IMR-90 (cell line): ENCODE measurements around the gene ZNF692. TPM values are rescaled to one million over a fixed set of nuclear protein-coding genes. Genes with fewer than 3 reads are reported as not detected.

Experiments used
- ATAC-seq: fragments of 200-7000 bp; cut with Tn5 transposase; 2 replicates; pipeline ENCODE4 v1.9.1; 2020; ENCODE audit warnings: low read depth, mild to moderate bottlenecking, moderate library complexity
- BruUV-seq: library from RNA; stranded (reverse); fragments of 400-500 nt; replicated peaks from 2 replicates; lab custom pipeline; 2021; lab: Mats Ljungman, UMichigan
- CTCF ChIA-PET: fragments of 300-600 bp; formaldehyde crosslinking; extraction: SDS; loops from one replicate; lab custom pipeline; 2021; ENCODE audit warnings: antibody characterized with exemption; lab: Yijun Ruan, JAX
- POLR2A ChIA-PET: fragments of 300-600 bp; sonication (Branson Sonifier 250); formaldehyde crosslinking; loops from one replicate; lab custom pipeline; 2022; ENCODE audit warnings: antibody characterized with exemption; ENCODE audit not compliant: unreplicated experiment; lab: Charles Lee
- DNase-seq: peaks from one replicate; pipeline ENCODE4 v3.0.0; 2013
- H2AFZ ChIP-seq: replicated peaks from 2 replicates; pipeline ENCODE3; 2013; ENCODE audit warnings: low read length, mild to moderate bottlenecking; ENCODE audit not compliant: poor library complexity
- H2AK5ac ChIP-seq: 2 replicates; pipeline ENCODE4 v1.6.1; 2013; ENCODE audit warnings: low read depth, low read length, inconsistent platforms
- H2AK9ac ChIP-seq: replicated peaks from 2 replicates; pipeline ENCODE3; 2013; ENCODE audit warnings: mild to moderate bottlenecking, low read depth, low read length, moderate library complexity; ENCODE audit not compliant: poor library complexity
- H2BK120ac ChIP-seq: 2 replicates; pipeline ENCODE4 v1.6.1; 2013; ENCODE audit warnings: low read depth, low read length, inconsistent platforms
- H2BK15ac ChIP-seq: 3 replicates; pipeline ENCODE4 v1.6.1; 2013; ENCODE audit warnings: low read depth, low read length, inconsistent platforms
- H2BK20ac ChIP-seq: 2 replicates; pipeline ENCODE4 v1.6.1; 2013; ENCODE audit warnings: low read depth, mild to moderate bottlenecking, inconsistent platforms, low read length, moderate library complexity
- H2BK5ac ChIP-seq: 2 replicates; pipeline ENCODE4 v1.6.1; 2013; ENCODE audit warnings: mild to moderate bottlenecking, low read depth, low read length, inconsistent platforms; ENCODE audit not compliant: poor library complexity, severe bottlenecking
- H3K14ac ChIP-seq: replicated peaks from 2 replicates; pipeline ENCODE4 v1.6.1; 2013; ENCODE audit warnings: low read depth, low read length, inconsistent platforms
- H3K18ac ChIP-seq: 2 replicates; pipeline ENCODE4 v1.6.1; 2013; ENCODE audit warnings: low read depth, low read length, control low read depth
- H3K23ac ChIP-seq: 2 replicates; pipeline ENCODE4 v1.6.1; 2013; ENCODE audit warnings: low read depth, low read length, inconsistent platforms
- H3K27ac ChIP-seq: 2 replicates; pipeline ENCODE4 v1.5.1; 2013; ENCODE audit warnings: mild to moderate bottlenecking, control low read depth, low read length; ENCODE audit not compliant: insufficient read depth
- H3K27me3 ChIP-seq: 2 replicates; pipeline ENCODE4 v1.6.1; 2013; ENCODE audit warnings: low read length; ENCODE audit not compliant: control insufficient read depth, insufficient read depth
- H3K36me3 ChIP-seq: 2 replicates; pipeline ENCODE4 v1.6.1; 2013; ENCODE audit warnings: low read length, mixed read lengths; ENCODE audit not compliant: control insufficient read depth, insufficient read depth
- H3K4ac ChIP-seq: 2 replicates; pipeline ENCODE4 v1.6.1; 2013; ENCODE audit warnings: low read depth, low read length, inconsistent platforms
- H3K4me1 ChIP-seq: 2 replicates; pipeline ENCODE4 v1.6.1; 2013; ENCODE audit warnings: low read length, mixed read lengths; ENCODE audit not compliant: control insufficient read depth, insufficient read depth
- H3K4me2 ChIP-seq: 2 replicates; pipeline ENCODE4 v1.6.1; 2013; ENCODE audit warnings: low read depth, mild to moderate bottlenecking, control low read depth, low read length, moderate library complexity
- H3K4me3 ChIP-seq: 2 replicates; pipeline ENCODE4 v1.5.1; 2013; ENCODE audit warnings: low read depth, mild to moderate bottlenecking, control low read depth, low read length, moderate library complexity; ENCODE audit not compliant: insufficient read depth
- H3K56ac ChIP-seq: 2 replicates; pipeline ENCODE4 v1.6.1; 2013; ENCODE audit warnings: low read length, inconsistent platforms; ENCODE audit not compliant: insufficient read depth; ENCODE audit errors: extremely low read depth
- H3K79me1 ChIP-seq, 2 experiments: 2 replicates each; pipeline ENCODE4 v1.6.1; 2013; ENCODE audit warnings: low read length in 2 of 2, inconsistent platforms in 1 of 2, low read depth in 1 of 2
- H3K9ac ChIP-seq: 2 replicates; pipeline ENCODE4 v1.6.1; 2013; ENCODE audit warnings: low read depth, low read length, control low read depth
- H3K9me1 ChIP-seq: 2 replicates; pipeline ENCODE4 v1.6.1; 2013; ENCODE audit warnings: low read length, inconsistent platforms; ENCODE audit not compliant: insufficient read depth
- H3K9me3 ChIP-seq: 2 replicates; pipeline ENCODE4 v1.6.1; 2013; ENCODE audit warnings: low read length; ENCODE audit not compliant: control insufficient read depth, insufficient read depth
- H4K20me1 ChIP-seq: 2 replicates; pipeline ENCODE4 v1.6.1; 2013; ENCODE audit warnings: low read length, inconsistent platforms; ENCODE audit not compliant: insufficient read depth
- H4K5ac ChIP-seq: 2 replicates; pipeline ENCODE4 v1.6.1; 2013; ENCODE audit warnings: mild to moderate bottlenecking, low read depth, low read length, control low read depth
- H4K8ac ChIP-seq, 2 experiments: 2 replicates each; pipeline ENCODE4 v1.6.1; 2013; ENCODE audit warnings: low read depth in 2 of 2, low read length in 2 of 2, control low read depth in 1 of 2, inconsistent platforms in 1 of 2
- H4K91ac ChIP-seq: 2 replicates; pipeline ENCODE4 v1.6.1; 2013; ENCODE audit warnings: low read depth, low read length, inconsistent platforms; ENCODE audit not compliant: insufficient read depth
- FOS ChIP-seq: fragments of 150-350 bp; IDR thresholded peaks from 2 replicates; pipeline ENCODE4 v1.6.1; 2016; ENCODE audit warnings: low read depth, low read length
- MAFK ChIP-seq: IDR thresholded peaks from 2 replicates; pipeline ENCODE4 v1.6.1; 2012; ENCODE audit warnings: low read depth, low read length, improper control_type of control experiment
- MAZ ChIP-seq: IDR thresholded peaks from 2 replicates; pipeline ENCODE4 v1.6.1; 2012; ENCODE audit warnings: low read depth, mild to moderate bottlenecking, low read length, improper control_type of control experiment, moderate library complexity, borderline replicate concordance
- POLR2A ChIP-seq: IDR thresholded peaks from 2 replicates; pipeline ENCODE4 v1.6.1; 2012; ENCODE audit warnings: mild to moderate bottlenecking, low read depth, low read length
- RAD21 ChIP-seq: IDR thresholded peaks from 2 replicates; pipeline ENCODE4 v1.6.1; 2012; ENCODE audit warnings: low read length, improper control_type of control experiment
- RCOR1 ChIP-seq: IDR thresholded peaks from 2 replicates; pipeline ENCODE4 v1.6.1; 2012; ENCODE audit warnings: mild to moderate bottlenecking, low read length, improper control_type of control experiment; ENCODE audit not compliant: insufficient replicate concordance
- WGBS, 2 experiments: methylation state at CpG; one replicate each; pipeline versions ENCODE4 v1.1.5 to v1.1.7; 2013; ENCODE audit warnings: missing lambda C conversion rate in 2 of 2; ENCODE audit not compliant: insufficient read length in 1 of 2; ENCODE audit errors: extremely low coverage in 2 of 2; 5-methylcytosine and 5-hydroxymethylcytosine counted together
- dilution Hi-C: fragments of 300-500 bp; cut with HindIII; formaldehyde crosslinking; loops from one replicate; pipeline ENCODE4 v1.14.3; 2018; ENCODE audit warnings: low sequenced_read_pairs; ENCODE audit not compliant: unreplicated experiment
- in situ Hi-C: fragments of 300-500 bp; cut with MboI; formaldehyde crosslinking; loops from 3 replicates; pipeline ENCODE4 v1.14.3; 2019; ENCODE audit warnings: low sequenced_read_pairs, inconsistent platforms, mixed read lengths
- intact Hi-C: fragments of 100-400 bp; cut with micrococcal nuclease; formaldehyde crosslinking; loops from 2 replicates; pipeline ENCODE4 v1.10.0; 2022
- polyA plus RNA-seq, 3 experiments: library from polyadenylated mRNA; depleted of rRNA; stranded (reverse); fragments of >200 nt; gene quantifications; 2 replicates each; pipeline ENCODE4 v1.2.3, GENCODE V29; 2012; ENCODE audit warnings: low replicate concordance in 1 of 3
- total RNA-seq: library from RNA; depleted of rRNA; stranded (reverse); fragments of >200 nt; gene quantifications from 2 replicates; pipeline ENCODE4 v1.2.3, GENCODE V29; 2012
- TF ChIP-seq, protein P1 (sequence below): fragments of 150-350 bp; IDR thresholded peaks from 2 replicates; pipeline ENCODE4 v1.6.1; 2017; ENCODE audit warnings: mild to moderate bottlenecking, antibody characterized with exemption, low read length, low read depth

The ZNF692 gene
- total and polyA plus RNA-seq, 2 of the 4 experiments (the other 2 are of a cell fraction), result 7.3 to 50.4 TPM

DNA sequence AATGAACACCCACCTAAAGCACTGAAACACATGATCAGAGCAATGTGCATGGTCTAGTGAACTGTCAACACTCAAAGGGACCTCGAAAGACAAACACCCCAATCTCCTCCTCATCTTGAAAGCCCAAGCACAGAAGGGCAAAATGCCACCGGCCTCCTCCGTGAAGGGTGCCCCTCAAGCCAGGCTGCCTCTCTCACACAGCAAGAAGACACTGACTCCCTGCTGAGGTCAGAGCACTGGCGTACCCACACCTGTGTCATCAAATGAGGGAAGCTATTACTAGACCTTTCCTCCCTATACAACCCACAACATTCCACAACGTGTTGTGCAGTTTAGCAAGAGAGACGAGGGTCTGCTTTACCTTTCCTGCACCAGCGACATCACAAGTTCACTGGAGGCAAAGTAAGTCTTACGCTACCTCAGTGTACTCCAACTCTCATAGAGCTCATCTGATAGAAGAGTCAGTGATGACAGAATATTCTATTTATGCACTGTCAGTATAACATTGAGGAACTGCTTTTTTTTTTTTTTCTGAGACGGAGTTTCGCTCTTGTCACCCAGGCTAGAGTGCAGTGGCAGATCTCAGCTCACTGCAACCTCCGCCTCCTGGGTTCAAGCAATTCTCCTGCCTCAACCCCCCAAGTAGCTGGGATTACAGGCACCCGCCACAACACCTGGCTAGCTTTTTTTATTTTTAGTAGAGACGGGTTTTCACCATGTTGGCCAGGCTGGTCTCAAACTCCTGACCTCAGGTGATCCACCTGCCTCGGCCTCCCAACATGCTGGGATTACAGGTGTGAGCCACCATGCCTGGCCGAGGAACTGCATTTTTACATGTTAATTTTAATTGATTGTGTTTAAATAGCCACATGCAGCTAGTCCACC is 36.5 kb downstream of the ZNF692 start:
- CTCF ChIA-PET, result no interaction called here
- Histone ChIP-seq H3K9ac (no peak overlapping the region), H3K4me1 (peaks cover 24% of the 10 kb centered on the region)

More for the DNA sequence above, 36.5 kb downstream of the ZNF692 start:
- ATAC-seq, result no peak
- Histone ChIP-seq H3K4me2 (peak overlapping the region; percentile 77), H2BK20ac (peak overlapping the region; percentile 91), H4K20me1 (peaks cover 24% of the 10 kb centered on the region; the same call in 1 of the 2 replicates), H2BK120ac (peak overlapping the region; percentile 87), H3K56ac (no peak overlapping the region), H3K9me1 (peaks cover 38% of the 10 kb centered on the region), H3K14ac (peak overlapping the region; percentile 89; the same call in 1 of the 2 replicates), H3K27me3 (no peaks in the 10 kb centered on the region), H3K9me3 (no peaks in the 10 kb centered on the region), H3K27ac (no peak overlapping the region), H4K5ac (no peak overlapping the region), H4K8ac (peak overlapping the region; percentile 42 to 83; a peak in 3 of 4 replicates), H2BK5ac (peak overlapping the region; percentile 71), H4K91ac (peak overlapping the region; percentile 87), H3K36me3 (peaks cover 21% of the 10 kb centered on the region), H3K23ac (peak overlapping the region; percentile 53; the same call in 1 of the 2 replicates), H3K18ac (no peak overlapping the region; the same call in 1 of the 2 replicates), H3K4ac (peak overlapping the region; percentile 94), H2BK15ac (0 out of 3 replicates have a peak overlapping the region, but pooled peaks have one; percentile 29), H2AFZ (no peak overlapping the region), H2AK5ac (peak overlapping the region; percentile 65), H3K4me3 (peak overlapping the region; percentile 12; the same call in 1 of the 2 replicates), H2AK9ac (no peak overlapping the region), H3K79me1 (peaks cover 36 to 79% of the 10 kb centered on the region in 2 experiments)
- POLR2A ChIA-PET, result interaction anchor here (0.6 kb wide), 1 partner anchor 12 kb away, joined by 3 read pairs; no protein-coding TSS in a partner anchor
- dilution Hi-C loops, result no loop called here
- intact Hi-C loops, result no loop called here
- no TSS peak for BruUV-seq
- WGBS, 2 experiments, result 100% methylated on average over 1 of the region's 15 CpGs; no CpG with 5 or more reads in 1 of the 2 experiments
- DNase-seq, result no peak
- in situ Hi-C loops, result no loop called here
- TF ChIP-seq MAZ, result no peak
- no peak for TF ChIP-seq RCOR1
- TF ChIP-seq FOS, result no peak
- TF ChIP-seq MAFK, result no peak
- TF ChIP-seq, protein P1, sequence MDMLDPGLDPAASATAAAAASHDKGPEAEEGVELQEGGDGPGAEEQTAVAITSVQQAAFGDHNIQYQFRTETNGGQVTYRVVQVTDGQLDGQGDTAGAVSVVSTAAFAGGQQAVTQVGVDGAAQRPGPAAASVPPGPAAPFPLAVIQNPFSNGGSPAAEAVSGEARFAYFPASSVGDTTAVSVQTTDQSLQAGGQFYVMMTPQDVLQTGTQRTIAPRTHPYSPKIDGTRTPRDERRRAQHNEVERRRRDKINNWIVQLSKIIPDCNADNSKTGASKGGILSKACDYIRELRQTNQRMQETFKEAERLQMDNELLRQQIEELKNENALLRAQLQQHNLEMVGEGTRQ, result no peak
- TF ChIP-seq POLR2A, result no peak
- no peak for TF ChIP-seq RAD21
